NCI-H1930 (cell line): ENCODE measurements around the gene RRAGC.
"Not testable (repeated sequence)": the region's sequence is repeated elsewhere in the genome, so short reads cannot be mapped to it uniquely, and the experiment has no call there.

Source experiments
- DNase-seq, 2 experiments: peaks; one replicate each; lab custom pipeline; 2025; lab: John Stamatoyannopoulos, UW

Gene RRAGC

DNA sequence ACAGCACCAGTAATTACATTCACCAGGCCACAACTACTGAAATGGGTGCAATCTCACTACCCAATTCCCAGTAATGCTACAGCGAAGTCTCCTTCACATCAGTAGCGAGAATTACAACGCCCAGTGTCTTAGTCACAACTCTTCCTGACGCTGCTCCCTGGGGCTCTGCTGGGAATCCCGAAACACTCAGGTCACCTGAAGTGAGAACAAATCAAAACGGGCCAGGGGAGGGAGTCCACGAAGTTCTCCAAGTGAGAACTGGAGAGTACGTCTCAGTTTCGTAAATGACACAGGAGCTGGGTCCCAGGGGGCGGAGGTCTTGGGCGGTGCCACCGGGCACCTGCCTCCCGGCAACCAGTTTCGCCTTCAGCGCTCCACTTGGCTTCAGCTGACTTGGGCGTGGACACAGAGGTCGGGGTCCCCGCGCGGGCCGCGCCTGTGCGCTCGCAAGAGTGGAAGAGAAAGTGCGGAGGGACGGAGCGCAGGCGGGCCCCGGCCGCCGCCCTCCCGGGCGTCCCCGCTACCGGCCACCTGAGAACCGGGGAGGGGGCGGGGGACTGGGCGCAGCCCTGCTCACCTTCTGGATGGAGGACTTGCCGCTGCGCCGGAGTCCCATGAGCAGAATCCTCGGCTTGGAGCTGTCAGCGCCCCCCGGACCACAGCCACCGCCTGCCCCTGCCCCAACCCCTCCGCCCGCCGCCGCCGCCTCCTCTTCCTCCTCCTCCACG is 575 bp downstream of the RRAGC start:
- peak in 1 of 2 experiments; percentile 29 for DNase-seq

DNA sequence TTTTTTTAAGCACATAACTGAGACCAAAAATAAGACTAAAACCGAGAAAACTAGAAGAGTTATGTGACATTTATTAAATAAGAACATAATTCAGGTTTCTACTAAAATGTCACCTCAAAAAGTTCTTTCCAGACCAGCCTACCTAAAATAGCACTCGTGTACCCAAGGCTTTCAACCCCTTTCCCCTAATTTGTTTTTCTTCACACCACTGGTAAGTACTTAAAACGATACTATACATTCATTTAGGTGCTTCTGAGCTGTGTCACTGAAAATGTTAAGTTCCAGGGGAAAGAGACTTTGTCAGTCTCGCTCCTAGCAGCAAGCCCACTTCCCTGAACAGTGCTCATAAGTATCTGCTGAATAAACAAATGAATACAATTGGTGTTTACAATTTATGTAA is 6.8 kb downstream of the RRAGC start:
- no peak for DNase-seq

DNA sequence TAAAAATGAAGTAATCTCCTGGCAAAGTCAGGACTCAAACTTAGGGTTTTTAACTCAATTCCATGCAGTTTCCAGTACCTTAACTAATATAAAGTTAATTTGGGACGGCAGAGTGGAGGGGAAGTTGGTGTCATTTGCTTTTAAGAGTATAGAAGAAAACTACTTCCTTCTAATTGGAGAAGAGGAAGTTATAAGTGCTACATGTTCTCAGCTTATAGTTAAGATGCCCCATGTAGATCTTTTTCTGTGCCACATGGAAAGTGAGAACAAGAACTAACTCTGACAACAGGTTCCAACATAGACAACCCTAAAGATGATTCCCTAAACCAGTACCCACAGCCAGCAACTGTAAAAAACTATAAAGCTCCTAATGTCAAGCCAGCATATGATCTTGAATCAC is 11.5 kb downstream of the RRAGC start:
- no peak for DNase-seq

DNA sequence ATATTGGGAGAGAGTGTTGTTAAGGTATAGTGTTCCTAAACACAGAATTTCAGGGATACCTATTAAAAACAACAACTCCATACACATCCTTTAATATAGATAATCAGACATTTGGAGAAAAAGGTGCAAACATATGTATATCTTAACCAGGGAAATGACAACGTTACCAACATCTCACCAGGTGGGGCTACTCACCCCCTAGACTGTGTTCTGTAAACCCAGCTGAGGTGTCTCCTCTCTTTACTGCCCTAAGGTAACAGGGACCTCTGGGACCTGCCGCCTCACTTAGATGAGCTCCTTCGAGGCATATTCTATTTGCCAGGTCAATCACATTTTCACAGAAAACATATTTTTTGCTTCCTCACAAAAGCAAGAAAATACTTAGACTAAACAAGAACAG is 13.4 kb downstream of the RRAGC start:
- DNase-seq, result no peak

DNA sequence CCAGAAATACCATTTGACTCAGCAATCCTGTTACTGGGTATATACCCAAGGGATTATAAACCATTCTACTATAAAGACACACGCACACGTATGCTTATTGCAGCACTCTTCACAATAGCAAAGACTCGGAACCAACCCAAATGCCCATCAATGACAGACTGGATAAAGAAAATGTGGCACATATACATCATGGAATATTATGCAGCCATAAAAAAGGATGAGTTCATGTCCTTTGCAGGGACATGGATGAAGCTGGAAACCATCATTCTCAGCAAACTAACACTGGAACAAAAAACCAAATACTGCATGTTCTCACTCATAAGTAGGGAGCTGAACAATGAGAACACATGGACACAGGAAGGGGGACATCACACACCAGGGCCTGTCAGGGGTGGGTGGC is 14.5 kb downstream of the RRAGC start:
- DNase-seq, result not testable (repeated sequence)

DNA sequence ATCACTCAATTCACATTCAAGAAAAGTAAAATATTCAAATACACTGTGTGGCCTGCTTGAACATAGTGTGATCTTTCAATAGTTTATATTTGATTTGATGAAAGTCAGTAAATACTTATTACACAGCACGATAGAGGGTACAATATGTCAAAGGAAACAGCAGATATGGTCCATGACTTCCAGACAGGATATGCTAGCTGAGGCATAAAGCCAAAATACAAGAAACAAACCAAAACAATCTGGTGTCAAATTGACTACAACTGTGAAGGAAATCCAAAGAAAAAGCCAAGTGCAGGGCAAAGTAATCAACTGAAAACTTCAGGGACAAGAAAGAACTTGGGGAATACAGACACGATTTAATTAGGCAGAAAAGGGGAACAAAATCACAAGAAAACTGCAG is 19.3 kb downstream of the RRAGC start:
- no peak for DNase-seq

DNA sequence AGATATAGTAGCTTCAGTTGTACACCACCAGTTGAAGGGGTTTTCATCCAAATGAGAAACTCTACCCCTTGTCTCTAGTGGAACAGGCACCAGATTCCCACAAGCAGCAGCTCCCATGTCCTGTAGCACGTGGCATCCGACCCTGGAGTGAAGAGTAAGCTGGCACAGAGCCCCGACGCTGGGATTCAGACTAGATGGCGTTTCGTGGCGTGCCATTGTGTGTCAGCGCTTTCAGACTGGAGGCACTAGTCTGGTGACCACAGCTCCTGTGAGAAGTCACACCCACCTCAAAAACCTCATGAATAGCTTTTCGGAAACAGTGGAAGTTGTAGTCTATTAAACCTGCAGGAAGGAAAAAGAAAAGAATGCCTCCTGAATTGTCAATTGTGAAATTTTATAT is 20.2 kb downstream of the RRAGC start:
- DNase-seq, result no peak

DNA sequence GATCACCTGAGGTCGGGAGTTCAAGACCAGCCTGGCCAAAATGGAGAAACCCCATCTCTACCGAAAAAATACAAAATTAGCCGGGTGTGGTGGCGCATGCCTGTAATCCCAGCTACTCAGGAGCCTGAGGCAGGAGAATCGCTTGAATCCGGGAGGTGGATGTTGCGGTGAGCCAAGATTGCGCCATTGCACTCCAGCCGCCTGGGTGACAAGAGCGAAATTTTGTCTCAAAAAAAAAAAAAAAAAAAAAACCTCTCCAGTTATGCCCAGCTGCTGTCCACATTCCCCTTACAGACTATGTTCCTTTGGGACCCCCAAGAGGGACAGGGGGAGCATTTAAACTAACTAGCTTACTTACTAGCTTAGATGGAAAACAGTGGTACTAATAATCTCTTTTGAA is 23.3 kb downstream of the RRAGC start:
- DNase-seq, result not testable (repeated sequence)

DNA sequence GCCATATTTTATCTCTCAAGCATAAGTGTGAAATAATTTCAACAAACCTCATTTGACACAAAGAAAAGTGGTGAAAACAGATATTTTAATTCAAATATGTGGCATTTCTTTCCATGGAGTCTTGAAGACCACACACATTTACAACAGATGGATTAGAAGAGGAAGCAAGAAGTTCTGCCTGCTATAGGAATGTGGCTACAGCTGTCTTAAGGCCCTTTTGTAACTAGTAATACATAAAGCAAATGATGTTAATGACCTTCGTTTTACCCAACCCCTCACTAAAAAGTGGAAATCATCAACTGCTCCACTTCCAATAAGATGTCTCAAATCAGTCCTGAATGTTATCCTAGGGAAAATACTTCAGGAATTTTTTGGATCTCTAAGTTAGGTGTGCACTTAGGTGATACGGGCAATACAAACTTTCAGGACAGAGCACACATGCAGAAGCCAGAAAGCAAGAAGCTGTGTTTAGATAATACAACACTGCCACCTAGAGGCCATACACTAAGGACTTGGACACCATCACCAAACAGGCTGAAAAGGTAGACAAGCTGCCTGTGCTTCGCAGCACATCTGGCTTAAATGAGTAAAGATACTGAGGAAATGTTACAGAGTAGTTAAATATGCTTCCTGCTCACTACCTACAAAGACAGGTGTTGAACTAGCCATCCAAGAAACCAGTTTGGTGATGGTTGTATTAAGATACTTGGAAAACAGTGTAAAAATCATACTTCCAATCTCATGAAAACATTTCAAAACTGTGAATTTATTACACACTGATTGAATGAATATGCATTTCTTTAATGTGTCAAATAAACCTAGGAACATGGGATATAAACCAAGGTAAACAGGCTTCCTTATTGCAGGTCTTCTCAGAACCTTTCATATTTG is 24.4 kb downstream of the RRAGC start:
- peak; percentile 38 to 73 for DNase-seq

DNA sequence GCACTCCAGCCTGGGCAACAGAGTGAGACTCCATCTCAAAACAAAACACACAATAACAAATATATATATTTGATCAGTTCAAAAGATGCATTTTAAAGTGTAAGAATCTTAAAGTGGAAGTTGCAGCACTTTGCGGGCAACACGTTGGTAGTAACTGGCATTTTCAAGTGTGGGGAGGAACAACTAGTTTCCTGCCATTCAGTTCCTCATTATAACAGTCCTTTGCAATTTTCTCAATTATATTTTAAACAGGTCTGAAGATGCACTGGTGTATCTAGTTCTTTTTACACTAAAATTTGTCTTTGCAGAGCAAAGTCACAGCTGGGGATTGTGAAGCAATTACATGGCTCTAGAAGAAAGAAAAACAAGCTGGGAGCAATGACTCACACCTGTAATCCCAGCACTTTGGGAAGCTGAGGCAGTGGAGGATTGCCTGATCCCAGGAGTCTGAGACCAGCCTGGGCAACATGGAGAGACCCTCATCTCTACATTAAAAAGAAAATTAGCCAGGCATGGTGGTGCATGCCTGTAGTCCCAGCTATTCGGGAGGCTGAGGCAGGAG is 25.3 kb downstream of the RRAGC start:
- no peak for DNase-seq

DNA sequence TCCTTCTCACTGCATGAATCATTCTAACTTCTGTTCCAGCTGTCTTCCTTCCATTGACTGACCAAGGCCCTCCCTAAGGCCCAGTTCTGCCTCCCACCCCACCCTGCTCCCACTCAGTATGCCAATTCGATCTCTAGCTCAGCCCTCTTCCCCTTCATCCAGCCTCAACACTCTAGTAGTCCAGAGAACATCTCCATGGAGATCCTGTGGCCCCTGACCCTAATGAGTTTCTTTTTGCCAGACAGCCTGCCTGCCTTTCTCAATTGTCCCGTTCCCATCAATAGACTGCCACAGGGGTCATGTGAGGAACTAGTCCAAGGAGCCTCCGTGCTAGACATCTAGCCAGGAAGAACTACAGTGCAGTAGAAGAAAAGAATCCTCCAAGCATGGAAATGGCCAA is 26.4 kb downstream of the RRAGC start:
- no peak for DNase-seq

DNA sequence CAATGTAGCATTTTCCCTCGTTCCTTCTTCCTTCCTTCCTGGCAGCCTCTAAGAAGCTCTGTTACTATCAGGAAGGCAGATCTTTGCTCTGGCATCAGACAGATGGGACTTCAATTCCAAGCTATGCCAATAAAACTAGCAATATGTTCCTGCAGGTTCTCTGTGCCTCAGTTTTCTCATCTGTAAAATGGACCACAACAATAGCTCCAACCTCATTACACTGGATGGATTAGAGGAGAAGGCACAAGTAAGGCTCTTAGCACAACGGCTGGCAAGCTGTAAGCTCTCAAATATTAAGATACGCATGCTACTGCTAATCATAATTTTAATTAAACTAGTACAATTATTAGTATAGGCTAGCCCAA is 27.2 kb downstream of the RRAGC start:
- DNase-seq, result no peak

DNA sequence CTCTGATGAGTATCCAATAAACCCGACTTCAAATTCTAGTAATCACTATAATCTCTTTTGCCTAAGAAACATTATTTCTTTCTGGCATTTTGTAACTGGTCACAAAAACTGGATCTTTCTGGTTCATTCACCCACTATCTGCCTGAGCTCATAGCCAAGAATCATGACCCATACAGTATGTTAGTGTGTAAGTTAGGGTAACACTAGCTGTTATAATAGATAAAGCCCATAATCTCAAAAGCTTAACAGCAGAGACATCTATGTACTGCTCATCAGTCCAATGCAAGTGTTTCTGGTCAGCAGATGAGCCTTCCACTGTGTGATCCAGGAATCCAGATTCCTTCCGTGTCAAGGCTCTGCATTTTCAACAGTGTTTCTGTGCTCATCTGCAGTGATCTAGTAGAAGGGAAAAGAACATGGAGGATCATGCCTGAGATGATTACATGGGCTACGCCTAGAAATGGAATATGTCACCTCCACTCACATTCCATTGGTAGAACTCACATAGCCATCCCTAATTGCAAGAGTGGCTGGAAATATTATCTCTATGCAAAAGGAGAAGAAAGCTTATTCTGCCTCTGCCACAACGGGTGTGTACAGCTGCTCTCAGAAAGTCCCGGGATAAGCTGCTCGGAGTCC is 27.7 kb downstream of the RRAGC start:
- DNase-seq, result no peak

DNA sequence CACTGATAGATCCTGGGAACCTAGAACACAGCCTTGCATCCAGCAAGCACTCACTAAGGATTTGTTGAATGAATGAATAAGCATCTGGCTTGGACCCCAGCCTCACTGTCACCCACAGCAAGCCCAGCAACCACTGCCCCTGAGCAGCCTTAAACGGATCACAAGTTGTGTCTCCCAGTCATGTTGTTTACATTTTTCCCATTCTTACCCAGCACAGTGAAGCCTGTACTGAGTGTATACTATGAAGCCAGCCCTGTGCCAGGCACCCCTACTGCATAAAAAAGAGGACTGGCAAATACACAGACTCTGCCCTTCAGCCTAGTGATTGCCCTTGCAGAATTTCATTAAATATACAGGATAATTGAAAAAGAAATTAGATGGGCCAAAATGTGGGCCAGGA is 30.2 kb downstream of the RRAGC start:
- no peak for DNase-seq

DNA sequence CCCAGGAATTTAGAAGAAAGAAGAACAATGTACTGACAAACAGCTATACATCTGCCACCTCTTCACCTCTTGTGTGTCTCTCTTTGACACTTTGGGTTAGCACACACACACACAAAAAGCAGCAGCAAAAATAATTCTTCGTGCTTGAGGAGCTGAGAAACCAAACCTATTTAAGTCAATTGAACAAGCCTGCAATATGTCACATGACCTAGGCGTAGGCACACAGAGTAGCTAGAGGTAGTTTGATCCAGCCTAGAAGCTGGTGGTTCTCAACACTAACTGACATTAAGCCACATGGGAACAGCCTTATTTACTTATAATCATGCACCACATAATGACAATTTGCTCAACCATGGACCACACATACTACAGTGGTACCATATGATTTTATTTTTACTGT is 32.3 kb downstream of the RRAGC start:
- DNase-seq, result no peak

DNA sequence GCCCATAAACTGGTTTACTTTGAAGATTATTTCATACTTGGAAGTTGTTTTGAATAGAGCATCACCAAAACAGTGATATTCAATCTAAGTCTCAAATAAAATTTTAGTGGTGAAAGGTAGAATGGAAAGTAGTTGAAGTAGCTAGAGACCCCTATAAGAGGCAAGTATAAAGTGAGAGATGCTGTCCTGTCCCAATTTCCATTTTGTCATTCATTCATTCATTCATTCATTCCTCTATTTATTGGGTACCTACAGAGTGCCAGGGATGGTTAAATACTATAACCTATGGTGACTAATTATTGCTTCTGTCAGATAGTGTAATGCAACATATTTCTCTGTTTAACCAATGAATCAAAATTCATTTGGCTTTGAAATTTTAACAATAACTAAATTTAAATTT is 32.7 kb downstream of the RRAGC start:
- no peak for DNase-seq

DNA sequence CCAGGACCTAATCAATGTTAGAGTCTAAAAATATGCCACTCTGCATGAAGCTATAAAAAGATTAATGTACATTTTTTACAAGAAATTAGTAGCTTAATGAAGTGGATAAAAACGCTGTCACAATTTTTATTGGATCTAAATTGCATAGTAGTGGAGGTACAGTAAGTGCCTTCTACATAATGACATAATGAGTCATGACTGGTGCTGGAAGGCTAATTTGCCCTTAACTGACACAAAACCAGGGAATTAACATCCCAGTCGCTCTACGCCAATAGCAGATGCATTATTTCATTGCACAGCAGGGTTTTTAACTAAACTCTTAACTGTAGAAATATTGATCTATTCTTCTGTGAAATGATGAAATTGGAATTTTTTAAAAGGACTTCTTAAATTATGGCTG is 33.3 kb downstream of the RRAGC start:
- no peak for DNase-seq

DNA sequence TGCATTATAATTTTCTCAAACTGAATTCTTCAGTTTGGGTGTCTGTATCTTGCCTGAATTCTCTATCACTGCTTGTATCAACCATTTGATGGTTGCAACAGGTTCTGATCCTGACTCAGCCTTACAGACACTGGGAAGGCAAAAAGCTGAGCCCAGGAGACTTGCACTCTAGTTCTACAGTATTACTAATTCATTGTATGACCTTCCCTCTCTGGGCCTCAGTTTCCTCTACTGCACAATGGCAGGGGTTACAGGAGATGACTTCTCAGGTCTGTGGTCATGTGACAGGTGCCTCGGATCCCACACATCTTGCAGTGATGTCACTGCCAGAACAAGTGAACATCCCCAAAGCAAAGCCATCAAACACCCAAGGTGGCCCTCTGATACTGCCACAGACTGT is 38.7 kb downstream of the RRAGC start:
- no peak for DNase-seq

DNA sequence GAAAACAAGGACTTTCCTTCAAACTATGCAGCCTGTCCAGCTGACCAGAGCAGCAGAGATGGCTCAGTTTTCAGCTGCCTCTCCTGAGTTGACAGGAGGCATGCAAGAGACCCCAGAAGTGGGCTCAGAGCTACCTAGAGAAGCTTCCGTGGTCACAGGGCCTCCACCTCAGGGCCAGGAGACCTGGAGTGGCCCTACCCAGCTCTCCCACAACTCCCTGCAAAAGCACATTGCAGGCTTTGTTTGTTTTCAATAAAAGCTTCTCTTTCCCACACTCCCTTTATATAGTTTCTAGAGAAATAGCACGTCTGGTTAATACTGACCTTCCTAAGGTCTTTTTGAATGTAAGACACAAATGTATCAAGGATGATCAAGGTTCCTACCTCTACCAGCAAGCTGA is 40.1 kb downstream of the RRAGC start:
- DNase-seq, result no peak

DNA sequence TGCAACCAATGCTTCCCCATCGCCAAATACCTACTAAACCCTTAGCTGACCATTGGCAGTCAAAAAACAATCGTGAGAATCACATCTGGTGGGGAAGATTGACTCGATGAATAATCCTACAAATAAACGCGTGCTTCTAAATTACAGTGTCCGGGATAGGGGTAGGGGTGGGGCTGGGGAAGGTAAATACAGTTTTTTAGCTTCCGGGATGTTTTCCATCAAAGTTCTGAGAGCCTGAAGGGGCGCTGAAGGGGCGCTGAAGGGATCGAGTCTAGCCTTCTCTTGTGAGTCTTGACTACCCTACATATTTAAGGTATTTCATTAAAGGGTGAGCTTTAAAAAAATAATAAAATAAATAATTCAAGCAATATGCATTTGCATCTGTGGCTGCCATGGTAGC is 40.5 kb downstream of the RRAGC start:
- no peak for DNase-seq

DNA sequence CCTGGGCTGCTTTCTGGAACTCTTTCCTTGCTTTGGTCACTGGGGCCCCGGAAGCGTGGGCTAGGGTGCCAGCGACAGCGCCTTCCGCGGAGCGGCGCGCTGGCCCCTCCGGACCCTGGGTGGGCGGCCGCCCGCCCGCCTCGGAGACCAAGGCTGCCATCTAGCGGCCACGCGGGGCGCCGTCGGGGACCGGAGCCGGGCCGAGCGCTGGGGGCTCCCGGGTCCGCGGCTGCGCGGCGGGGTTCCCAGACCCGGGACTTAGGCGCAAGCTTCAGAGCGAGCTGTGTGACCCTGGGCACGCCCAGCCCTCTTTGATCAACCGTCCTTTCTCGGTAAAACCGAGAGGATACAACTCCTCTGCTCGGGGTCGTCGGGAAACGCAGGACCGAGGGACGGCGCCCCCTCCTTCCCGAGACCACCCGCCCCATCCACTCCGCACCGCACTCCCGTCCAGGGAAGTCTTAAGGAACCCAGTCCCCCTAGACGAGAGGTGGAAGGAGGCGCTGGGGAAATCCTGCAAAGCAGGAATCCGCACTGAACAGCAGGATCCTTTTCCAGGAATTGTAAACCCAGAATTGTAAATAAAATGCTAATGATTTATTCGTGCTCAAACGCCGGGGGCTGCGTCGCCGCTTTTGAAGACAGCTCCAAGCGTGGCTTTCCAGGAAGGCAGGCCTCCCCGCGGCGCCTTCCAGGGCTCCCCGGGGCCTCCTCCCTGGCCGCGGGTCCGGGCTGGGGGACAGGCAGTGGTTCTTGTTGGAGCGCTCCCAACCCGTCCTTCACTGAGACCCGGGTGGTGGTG is 41.2 kb downstream of the RRAGC start:
- DNase-seq, result peak in 1 of 2 experiments; percentile 63
